ENCODE measurements around the gene AMTN. TPM values are rescaled to one million over a fixed set of nuclear protein-coding genes. Genes with fewer than 3 reads are reported as not detected.

The AMTN gene
- polyA plus RNA-seq, 1 donor from 2014 or later = not detected

- H4K20me1 ChIP-seq (ENCODE audit: insufficient read depth) = no peaks in the 10 kb centered on the region
- TF ChIP-seq RAD21 (conservative IDR thresholded peaks at IDR 0.05) = no peak
- TF ChIP-seq CTCF (IDR thresholded peaks at IDR 0.05; ENCODE audit: poor library complexity, severe bottlenecking) = no peak
- TF ChIP-seq TAF1 (IDR thresholded peaks at IDR 0.05; ENCODE audit: low read depth) = no peak
- no peak for TF ChIP-seq EZH2 (IDR thresholded peaks at IDR 0.05; ENCODE audit: borderline replicate concordance, insufficient read depth, low read length, poor library complexity, severe bottlenecking)
- TF ChIP-seq POLR2AphosphoS5 (IDR thresholded peaks at IDR 0.05) = no peak
- TF ChIP-seq EP300 (conservative IDR thresholded peaks at IDR 0.05; ENCODE audit: poor library complexity, severe bottlenecking) = no peak
- no peak for TF ChIP-seq SMC3 (conservative IDR thresholded peaks at IDR 0.05; ENCODE audit: poor library complexity)
These were observed 59.0 kb downstream of the AMTN start for GRCh38 chr4:70577220-70577927.

GRCh38 chr4:70581980-70582379 is 63.6 kb downstream of the AMTN start:
- no peak for TF ChIP-seq EZH2 (IDR thresholded peaks at IDR 0.05; ENCODE audit: borderline replicate concordance, insufficient read depth, low read length, poor library complexity, severe bottlenecking)

More at GRCh38 chr4:70577220-70577927, 59.0 kb downstream of the AMTN start:
- Histone ChIP-seq H3F3A (ENCODE audit: insufficient read depth, low read length, poor library complexity, severe bottlenecking) (no peaks in the 10 kb centered on the region), H3K4me3 (ENCODE audit: low read length) (no peak overlapping the region), H3K27ac (ENCODE audit: low read length) (no peak overlapping the region), H3K36me3 (ENCODE audit: insufficient read depth, low read length) (no peaks in the 10 kb centered on the region), H3K9me3 (ENCODE audit: low read length) (no peaks in the 10 kb centered on the region), H3K27me3 (ENCODE audit: insufficient read depth, low read depth, low read length) (no peaks in the 10 kb centered on the region), H2AFZ (ENCODE audit: low read depth, low read length) (no peak overlapping the region), H3K9me2 (ENCODE audit: insufficient read depth, low read length) (no peaks in the 10 kb centered on the region), H3K9ac (ENCODE audit: low read length) (no peak overlapping the region), H3K79me2 (replicated peaks; ENCODE audit: insufficient read depth, low read length) (no peaks in the 10 kb centered on the region), H3K4me2 (ENCODE audit: low read length) (no peak overlapping the region)

More at GRCh38 chr4:70581980-70582379, 63.6 kb downstream of the AMTN start:
- Histone ChIP-seq H3K9me2 (ENCODE audit: insufficient read depth, low read length) (no peaks in the 10 kb centered on the region), H3K9ac (ENCODE audit: low read length) (no peak overlapping the region), H3K27ac (ENCODE audit: low read length) (no peak overlapping the region), H3K9me3 (ENCODE audit: low read length) (no peaks in the 10 kb centered on the region), H2AFZ (ENCODE audit: low read depth, low read length) (no peak overlapping the region), H3K79me2 (replicated peaks; ENCODE audit: insufficient read depth, low read length) (no peaks in the 10 kb centered on the region), H3F3A (ENCODE audit: insufficient read depth, low read length, poor library complexity, severe bottlenecking) (no peaks in the 10 kb centered on the region), H3K4me2 (ENCODE audit: low read length) (no peak overlapping the region), H3K27me3 (ENCODE audit: insufficient read depth, low read depth, low read length) (no peaks in the 10 kb centered on the region), H4K20me1 (ENCODE audit: insufficient read depth) (no peaks in the 10 kb centered on the region), H3K4me3 (ENCODE audit: low read length) (no peak overlapping the region), H3K36me3 (ENCODE audit: insufficient read depth, low read length) (no peaks in the 10 kb centered on the region)

Other genes starting within 250 kb of the AMTN start
- gene CABS1, start 183.6 kb upstream of the AMTN start, polyA plus RNA-seq = not detected in 2 replicates
- gene SMR3A, start 157.8 kb upstream of the AMTN start, polyA plus RNA-seq = not detected in 2 replicates
- not detected in 2 replicates for gene SMR3B, start 135.4 kb upstream of the AMTN start, polyA plus RNA-seq
- not detected in 2 replicates for gene OPRPN, start 120.6 kb upstream of the AMTN start, polyA plus RNA-seq
- gene MUC7, start 46.4 kb upstream of the AMTN start, polyA plus RNA-seq = not detected in 2 replicates
- gene AMBN, start 73.7 kb downstream of the AMTN start, polyA plus RNA-seq = 1.2 and 1.5 TPM in 2 replicates
- 0.18 TPM in 1 of 2 replicates, not detected in the other for gene ENAM, start 110.2 kb downstream of the AMTN start, polyA plus RNA-seq
- gene JCHAIN, start 147.9 kb downstream of the AMTN start, polyA plus RNA-seq = not detected in 2 replicates
- 11.3 and 13.1 TPM in 2 replicates for gene UTP3, start 170.0 kb downstream of the AMTN start, polyA plus RNA-seq
- gene RUFY3, start 203.4 kb downstream of the AMTN start, polyA plus RNA-seq = 360 and 414 TPM in 2 replicates